H1 (cell line): ENCODE data around the gene KIF26B. TPM values are rescaled to one million over a fixed set of nuclear protein-coding genes. Genes with fewer than 3 reads are reported as not detected.

Experiments
- polyA plus RNA-seq, 7 experiments: library from polyadenylated mRNA; depleted of rRNA in 3 of 7; stranded (reverse) in 5 of 7; unstranded in 2 of 7; fragments of >200 nt in 5 of 7; fragments of 200-250 nt in 2 of 7; gene quantifications; 1 replicate in 5 of 7; 2 replicates in 1 of 7; 4 replicates in 1 of 7; pipeline versions ENCODE4 v1.2.1 to v1.2.3, GENCODE V29; 2011 to 2013; ENCODE audit warnings: missing spikeins in 2 of 7, mixed read lengths in 2 of 7
- total RNA-seq: library from RNA; stranded (reverse); fragmentation: NEBNext Ultra II Directional; extraction: Animal tissue kit (Norgen Biotek cat#: 25700); gene quantifications from 2 replicates; pipeline ENCODE4 v1.2.1, GENCODE V29; 2021
- TF ChIP-seq, protein P1 (sequence below): IDR thresholded peaks from 2 replicates; pipeline ENCODE4 v1.6.1; 2011; ENCODE audit warnings: low read length, improper control_type of control experiment

The KIF26B gene
- total and polyA plus RNA-seq, 2 of the 8 experiments (the other 6 are each of a cell fraction or from before 2014, with no cell fraction given) = 0.06 to 0.28 TPM

DNA sequence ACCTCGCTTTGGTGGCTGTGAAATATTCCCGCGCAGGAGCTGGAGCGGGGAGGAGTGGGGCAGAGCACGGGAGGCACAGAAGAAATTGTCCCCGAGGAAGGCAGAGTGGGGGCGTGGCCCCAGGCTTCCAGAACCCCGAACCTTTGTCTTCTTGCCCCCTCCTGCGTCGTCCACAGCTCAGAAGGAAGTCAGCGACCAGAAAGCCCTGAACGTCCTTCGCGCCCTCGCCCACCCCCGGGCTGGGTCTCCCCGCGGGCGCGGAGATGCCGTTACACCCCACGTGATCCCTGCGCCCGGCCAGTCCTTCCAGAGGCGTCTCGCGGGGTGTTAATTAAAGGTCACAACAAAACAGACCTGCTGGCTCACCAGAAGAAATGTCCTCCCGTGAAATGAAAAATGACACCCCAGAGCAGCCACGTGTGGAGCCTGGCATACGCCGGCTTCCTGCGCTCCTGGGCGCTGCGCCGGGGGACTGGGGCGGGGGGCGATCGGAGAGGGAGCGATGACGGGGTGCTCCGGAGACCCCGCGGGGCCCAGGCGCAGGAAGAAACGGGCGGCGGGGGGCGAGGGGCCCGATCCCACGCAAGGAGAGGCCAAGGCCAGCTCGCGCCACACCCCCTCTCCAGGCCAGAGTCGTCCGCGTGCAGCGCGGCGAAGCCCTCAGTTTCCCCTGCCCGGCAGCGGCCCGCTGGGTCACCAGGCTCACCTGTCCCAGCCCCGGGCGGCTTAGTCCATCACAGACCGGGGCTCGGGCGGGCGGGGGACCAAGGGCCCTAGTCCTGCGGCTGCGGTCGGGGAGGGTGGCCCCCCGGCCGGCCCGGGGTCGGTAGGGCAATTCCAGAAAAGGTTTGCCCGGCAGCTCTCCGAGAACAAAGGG, 995 bp upstream of the KIF26B start (continued):
- TF ChIP-seq, protein P1, sequence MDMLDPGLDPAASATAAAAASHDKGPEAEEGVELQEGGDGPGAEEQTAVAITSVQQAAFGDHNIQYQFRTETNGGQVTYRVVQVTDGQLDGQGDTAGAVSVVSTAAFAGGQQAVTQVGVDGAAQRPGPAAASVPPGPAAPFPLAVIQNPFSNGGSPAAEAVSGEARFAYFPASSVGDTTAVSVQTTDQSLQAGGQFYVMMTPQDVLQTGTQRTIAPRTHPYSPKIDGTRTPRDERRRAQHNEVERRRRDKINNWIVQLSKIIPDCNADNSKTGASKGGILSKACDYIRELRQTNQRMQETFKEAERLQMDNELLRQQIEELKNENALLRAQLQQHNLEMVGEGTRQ = peak; percentile 31; the same call in 1 of the 2 replicates
